GM21423 (cell line): ENCODE results near the gene BMP6.

Experiments
- ATAC-seq: cut with Tn5 transposase; IDR thresholded peaks from one replicate; pipeline ENCODE4 v1.9.1; 2021; ENCODE audit warnings: mild to moderate bottlenecking, moderate library complexity; ENCODE audit not compliant: unreplicated experiment

The BMP6 gene

GRCh38 chr6:7719364-7719850, 6.5 kb upstream of the BMP6 start:
- ATAC-seq = no peak

DNA sequence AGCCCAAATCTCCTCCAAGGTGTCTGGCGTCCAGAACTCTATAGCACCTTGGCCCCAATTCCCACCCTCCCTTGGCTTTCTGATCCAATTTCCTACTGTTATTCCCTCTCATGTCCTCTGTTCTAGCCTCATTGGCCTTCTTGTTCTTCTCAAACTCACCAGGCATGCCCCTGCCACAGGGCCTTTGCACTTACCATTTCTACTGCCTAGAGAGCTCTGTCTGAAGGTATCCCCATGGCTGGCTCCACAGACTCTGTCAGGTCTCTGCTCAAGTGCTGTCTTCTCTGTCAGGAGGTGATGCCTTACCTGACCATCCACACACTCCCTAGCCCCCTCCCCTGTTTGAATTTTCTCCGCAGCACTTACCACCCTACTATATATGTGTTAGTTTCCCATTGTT, 5.6 kb upstream of the BMP6 start:
- ATAC-seq = no peak

DNA sequence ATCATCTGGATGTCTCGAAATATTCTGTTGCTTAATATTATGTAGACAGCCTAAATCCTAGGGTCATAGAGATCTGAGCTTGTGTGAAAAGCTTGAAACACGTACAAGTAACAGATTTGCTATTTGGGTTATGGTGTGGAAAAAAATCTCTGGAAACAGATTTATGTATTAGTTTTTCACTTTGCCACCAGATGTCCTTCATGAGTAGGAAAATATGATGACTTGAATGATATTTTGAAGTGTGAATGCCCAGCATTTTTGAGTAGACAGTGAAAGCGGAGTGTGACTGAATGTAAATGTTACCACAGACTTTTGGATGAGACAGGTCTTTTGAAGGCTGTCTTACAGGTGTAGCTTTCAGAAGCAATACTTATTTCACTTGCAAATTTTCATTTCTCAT, 4.2 kb upstream of the BMP6 start:
- no peak for ATAC-seq

- no peak for ATAC-seq
These were observed 2.9 kb upstream of the BMP6 start for GRCh38 chr6:7723041-7723447.

DNA sequence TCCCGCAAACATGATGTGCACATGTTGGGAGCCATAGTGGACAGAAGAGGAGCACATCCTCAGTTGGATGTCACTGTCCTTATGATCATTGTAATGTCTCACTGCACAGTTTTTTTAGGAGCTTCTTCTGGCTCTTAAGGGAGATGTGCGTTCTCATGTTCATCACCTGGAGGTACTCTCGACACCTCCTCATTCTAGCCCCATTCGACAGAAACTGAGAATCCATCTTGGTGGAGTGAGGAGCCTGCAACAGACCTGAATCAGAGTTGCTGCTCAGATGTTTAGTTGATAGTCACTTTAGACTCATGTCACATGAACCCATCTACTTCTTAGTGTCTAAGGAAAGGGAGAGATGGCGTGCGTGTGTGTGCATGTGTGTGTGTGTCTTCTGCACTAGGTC, 2.3 kb upstream of the BMP6 start:
- ATAC-seq = no peak

DNA sequence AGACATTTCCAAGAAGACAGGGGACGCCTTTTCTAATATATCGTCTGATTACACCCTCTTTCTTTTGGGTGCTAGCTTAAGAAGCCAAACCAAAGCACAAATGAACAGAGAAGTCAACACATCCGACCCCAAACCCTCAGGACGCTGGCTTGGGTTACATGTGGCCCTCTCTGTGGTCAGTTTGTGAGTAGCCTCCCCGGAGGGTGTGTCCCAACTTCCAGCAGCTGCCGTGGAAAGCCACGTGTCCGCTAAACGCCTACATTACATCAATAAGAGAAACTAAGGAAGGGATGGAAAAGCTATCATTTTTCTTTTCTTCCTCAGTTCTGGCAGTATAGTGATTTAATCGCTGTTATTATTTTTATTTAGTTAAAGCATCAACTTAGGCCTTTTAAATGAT, 487 bp upstream of the BMP6 start:
- ATAC-seq = no peak

- ATAC-seq = no peak
These were observed 652 bp downstream of the BMP6 start for GRCh38 chr6:7726416-7727085.

DNA sequence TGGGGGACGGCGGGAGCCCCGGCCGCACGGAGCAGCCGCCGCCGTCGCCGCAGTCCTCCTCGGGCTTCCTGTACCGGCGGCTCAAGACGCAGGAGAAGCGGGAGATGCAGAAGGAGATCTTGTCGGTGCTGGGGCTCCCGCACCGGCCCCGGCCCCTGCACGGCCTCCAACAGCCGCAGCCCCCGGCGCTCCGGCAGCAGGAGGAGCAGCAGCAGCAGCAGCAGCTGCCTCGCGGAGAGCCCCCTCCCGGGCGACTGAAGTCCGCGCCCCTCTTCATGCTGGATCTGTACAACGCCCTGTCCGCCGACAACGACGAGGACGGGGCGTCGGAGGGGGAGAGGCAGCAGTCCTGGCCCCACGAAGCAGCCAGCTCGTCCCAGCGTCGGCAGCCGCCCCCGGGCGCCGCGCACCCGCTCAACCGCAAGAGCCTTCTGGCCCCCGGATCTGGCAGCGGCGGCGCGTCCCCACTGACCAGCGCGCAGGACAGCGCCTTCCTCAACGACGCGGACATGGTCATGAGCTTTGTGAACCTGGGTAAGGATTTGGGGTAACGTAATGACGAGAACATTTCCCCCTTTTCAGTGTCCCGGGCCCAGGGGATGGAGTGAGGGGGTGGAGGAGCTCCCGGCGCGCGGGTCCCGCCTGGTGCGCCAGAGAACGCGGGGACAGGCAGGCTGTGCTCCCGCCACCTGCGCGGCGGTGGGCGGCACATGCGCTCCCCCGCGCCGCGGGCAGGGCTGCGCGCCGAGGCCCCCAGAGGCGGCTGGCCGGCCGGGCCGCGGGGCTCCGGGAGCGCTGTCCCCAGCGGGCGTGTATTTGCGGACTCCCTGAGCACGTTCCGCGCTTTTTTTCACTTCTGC, 1.4 kb downstream of the BMP6 start:
- ATAC-seq = no peak

DNA sequence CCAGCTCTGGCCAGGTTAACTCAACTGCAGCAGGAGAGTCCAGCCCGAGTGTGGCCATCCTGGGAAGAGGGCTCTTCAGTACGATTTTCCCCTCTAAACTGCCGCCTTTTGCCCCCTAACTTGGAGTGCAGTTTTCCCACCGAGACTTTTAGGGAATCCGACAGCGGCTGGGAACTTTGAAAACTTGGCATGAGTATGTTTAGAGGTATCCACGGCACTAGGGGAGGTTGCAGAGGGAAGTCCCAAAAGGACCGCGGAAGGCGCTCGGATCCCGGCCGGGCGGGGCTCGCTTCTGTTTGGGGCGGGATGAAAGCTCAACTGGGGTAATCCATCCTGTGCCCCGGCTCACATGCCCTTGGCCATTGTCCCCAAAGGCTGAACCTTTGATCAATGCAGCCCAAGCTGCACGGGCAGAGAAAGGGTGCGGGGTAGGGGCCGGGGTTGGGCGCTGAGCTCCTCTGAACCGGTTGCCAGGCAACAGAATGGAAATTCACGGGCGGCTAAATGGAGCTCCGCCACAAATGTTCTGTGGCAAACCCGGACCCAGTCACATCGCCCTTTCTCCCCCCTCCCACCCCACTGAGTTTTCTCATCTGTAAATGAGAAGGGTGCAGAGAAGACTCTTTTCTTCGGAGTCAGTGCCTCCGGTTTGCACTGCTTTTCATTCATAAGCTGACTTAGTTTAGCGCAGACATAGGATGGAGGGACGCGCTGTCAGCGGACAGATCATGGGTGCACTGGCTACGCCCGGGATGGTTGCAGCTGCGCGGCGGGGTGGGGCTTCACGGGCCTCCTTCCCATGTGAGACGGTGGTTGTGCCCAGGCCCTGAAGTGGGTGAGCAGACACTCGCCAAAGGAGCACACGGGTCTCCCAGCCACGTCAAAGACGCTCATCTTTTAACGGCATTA, 2.3 kb downstream of the BMP6 start:
- ATAC-seq = no peak

DNA sequence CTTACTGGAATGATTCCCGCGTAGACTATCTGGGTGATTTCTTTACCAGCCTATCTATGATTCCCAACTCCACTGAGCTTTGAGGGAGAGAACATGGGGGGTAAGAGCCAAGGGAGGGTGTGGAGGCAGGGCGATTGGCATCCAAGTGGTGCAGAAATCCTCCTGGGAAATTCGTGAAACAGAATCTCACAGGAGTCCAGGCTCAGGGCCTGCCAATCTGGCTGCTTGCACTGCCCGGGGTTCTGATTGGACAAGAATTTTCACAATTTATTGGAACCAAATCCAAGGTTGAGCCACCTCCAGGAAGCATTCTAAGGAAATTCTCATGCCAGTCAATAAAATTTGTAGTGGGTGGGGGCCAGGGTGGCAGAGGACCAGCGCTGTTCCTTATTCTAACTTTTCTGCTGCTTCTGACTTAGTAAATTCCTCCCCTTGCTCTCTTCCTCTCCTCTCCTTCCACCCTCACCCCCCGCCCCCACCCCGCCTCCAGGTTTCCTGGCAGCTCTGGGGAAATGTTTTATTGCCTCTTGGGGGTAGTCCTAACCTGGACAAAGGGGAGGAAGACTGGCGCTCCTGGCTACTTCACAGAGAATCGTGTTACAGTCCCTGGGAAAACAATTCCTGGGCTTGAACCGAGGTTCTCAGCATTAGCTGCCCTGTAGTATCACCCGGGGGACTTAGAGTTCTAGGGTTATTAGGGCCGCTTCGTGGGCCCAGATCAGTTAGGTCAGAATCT, 3.1 kb downstream of the BMP6 start:
- ATAC-seq = no peak

DNA sequence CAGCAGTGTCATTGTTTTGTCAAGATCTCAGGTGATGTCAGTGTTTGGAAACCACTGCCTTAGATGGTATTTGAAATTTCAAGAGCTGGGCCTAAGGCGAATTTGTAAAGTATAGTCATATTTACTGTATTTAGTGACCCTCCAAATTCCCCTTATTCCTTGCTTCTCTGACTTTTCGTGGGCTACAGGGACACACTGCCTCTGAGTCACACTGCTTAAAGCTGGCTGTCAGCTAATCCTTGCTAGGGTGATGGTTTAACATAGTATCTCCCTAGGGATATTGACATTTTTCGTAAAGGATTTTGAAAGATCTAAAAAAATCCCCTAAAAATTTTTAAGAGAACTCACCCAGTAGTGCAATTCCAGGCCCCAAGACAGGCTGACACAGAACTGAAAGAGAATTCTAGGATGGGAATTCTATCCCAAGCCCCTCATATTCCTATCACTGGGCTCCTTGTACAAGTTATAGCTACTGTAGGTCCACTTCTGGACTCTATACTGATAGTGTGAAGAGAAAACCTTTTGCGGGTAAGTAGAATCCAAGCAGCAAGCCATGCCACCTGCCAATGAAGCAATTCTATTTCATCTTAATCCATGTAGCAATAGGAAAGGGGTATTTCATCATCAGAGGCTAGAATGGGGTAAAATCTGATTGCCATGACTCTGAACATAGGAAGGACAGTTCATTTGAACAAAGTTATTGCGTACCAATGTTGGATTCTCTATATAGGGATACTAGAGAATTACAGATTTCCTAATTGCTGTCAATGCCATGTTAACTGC, 4.3 kb downstream of the BMP6 start:
- ATAC-seq = no peak

DNA sequence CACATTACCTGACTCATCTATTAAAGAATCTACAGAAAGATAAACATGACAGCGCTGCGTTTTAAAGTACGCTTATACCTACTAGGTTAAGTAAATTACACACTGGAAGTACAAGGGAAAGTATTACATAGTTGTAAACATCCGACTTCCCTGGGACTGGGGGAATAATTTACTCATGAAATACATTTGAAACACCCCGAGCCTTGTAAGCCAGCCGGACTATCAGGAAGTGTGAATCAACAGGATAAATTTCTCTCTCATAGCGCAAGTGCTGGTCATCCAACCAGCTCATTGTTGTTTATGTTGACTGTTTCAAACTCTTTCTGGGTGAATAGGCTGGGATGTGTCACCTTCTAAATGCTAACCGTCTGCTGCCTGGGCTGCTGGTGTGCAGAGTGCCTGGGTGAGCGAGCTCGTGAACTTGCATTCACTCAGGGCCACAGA, 4.9 kb downstream of the BMP6 start:
- ATAC-seq = no peak

DNA sequence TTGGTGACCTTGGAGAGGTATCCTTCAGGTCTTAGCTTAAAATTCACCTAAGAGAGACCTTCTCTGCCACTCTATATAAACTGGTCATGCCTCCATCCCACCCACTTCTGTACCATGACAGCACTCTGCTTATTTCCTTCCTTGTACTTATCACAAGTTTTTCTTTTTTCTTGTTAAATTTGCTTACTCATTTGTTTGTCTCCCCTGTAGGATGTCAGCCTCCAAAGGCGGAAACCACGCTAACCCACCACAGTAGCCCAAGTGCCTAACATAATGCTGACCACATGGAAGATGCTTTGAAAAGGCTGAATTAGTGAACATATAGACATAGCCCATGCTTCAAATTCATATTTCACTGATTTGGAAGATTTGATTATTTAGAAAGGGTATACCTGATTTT, 5.4 kb downstream of the BMP6 start:
- no peak for ATAC-seq

DNA sequence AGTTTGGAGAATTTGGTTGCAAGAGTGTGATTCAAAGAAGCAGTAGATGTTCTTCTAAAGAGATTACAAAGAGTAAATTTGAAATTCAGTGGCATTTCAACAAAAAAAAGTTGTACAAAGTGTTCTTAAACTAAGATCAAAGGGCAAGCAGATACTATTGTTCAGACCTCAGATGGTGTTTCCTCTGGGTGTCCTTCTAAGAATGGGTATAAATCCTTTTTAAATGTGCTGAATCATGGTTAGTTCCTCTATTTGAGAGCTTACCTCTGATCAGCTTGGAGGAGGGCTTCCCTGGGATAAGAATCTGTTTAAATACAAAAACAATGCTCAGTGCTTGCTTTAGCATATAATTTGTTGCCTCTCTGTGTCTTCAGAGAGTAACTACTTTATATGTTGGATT, 6.3 kb downstream of the BMP6 start:
- ATAC-seq = no peak

DNA sequence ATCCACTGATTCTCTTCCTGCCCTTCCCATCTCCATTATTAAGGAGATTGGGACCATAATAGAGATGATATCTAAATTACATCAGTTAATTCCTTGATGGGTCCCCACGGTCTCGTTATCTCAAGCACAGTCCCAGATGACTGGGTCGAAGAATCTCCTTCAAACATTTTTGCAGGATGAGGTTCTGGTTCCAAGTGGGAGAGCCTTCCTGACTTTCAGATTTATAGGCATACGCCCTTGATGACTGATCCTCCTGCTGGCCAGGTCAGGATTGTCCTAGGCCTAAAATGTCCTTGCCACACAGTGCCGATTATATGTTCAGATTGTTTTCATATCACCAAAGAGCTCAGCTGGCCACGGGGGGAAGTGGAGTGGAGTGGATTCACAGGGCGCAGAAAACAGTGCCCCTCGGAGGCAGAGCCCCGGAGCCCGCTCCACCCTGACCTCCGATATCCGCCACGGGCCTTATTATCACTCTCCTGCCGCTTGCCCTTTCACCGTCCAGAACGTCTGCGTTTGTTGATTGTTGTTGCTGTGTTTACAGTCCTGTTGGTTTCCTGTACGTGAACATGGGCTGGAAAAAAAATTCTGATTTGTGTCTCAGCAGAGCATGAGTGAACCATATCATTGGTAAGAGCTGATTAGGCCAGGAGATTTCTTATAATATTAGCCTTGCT, 8.9 kb downstream of the BMP6 start:
- ATAC-seq = no peak

GRCh38 chr6:7737106-7737505, 11.2 kb downstream of the BMP6 start:
- ATAC-seq = no peak

DNA sequence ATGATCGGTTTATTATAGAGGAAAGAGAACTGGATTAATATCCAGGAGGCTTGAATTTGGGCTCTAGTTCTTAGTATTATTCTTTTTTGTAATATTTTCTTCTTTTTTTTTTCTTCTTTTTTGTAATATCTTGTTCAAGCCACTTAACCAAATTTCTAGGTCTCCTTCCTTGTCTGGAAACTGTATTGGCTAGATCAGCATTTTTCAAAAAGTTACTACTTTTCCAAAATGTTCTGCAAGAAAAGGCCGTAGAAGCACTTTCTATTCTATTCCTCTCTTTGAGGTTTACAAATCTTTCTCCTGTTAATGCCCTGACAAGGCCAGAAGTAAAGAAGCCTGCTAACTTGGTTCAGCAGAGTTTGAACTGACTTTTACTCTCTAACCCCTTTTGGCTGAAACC, 12.0 kb downstream of the BMP6 start:
- no peak for ATAC-seq

GRCh38 chr6:7742223-7742785, 16.4 kb downstream of the BMP6 start:
- no peak for ATAC-seq

DNA sequence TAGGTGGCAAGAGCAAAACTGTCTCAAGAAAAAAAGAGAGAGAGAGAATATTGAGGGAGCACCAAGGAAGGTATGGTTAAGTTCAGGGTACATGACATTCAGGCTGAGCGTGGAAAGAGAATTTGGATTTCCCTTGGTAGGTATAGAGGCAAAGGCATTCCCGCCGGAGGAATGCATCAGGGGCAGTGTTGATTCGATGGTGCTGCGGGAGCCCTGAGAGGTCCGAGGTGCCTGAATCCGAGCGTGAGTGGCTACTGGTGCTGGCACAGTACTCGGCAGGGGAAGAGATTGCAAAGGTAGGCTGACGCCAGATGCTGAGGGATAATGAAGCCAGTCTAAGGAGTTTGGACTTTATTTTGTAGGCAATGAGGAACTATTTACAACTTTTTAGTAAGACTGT, 20.0 kb downstream of the BMP6 start:
- no peak for ATAC-seq
